Fibroblast of peridontal ligament (primary cell): ENCODE results near the gene SIRPA.

Source experiments
- DNase-seq: peaks from one replicate; pipeline ENCODE4 v3.0.0-alpha.2; 2010; ENCODE audit errors: extremely low read depth

SIRPA gene

GRCh38 chr20:1888796-1889463, 6.3 kb upstream of the SIRPA start:
- DNase-seq = peak; percentile 12

GRCh38 chr20:1890469-1891262, 4.5 kb upstream of the SIRPA start:
- DNase-seq = no peak

- DNase-seq = no peak
These were observed 3.7 kb upstream of the SIRPA start for GRCh38 chr20:1891263-1892118.

- DNase-seq = no peak
These were observed 3.2 kb upstream of the SIRPA start for GRCh38 chr20:1892119-1892385.

GRCh38 chr20:1893721-1894470, 1.3 kb upstream of the SIRPA start:
- DNase-seq = peak; percentile 56

- no peak for DNase-seq
These were observed 696 bp upstream of the SIRPA start for GRCh38 chr20:1894471-1894950.

- DNase-seq = no peak
These were observed 672 bp downstream of the SIRPA start for GRCh38 chr20:1895674-1896483.

- no peak for DNase-seq
These were observed 1.5 kb downstream of the SIRPA start for GRCh38 chr20:1896484-1897258.

GRCh38 chr20:1897541-1897940, 2.3 kb downstream of the SIRPA start:
- no peak for DNase-seq

- DNase-seq = no peak
These were observed 2.8 kb downstream of the SIRPA start for GRCh38 chr20:1897965-1898464.

- no peak for DNase-seq
These were observed 3.5 kb downstream of the SIRPA start for GRCh38 chr20:1898482-1899240.

- no peak for DNase-seq
These were observed 4.0 kb downstream of the SIRPA start for GRCh38 chr20:1899241-1899525.

- peak; percentile 67 for DNase-seq
These were observed 5.2 kb downstream of the SIRPA start for GRCh38 chr20:1900321-1900801.

- DNase-seq = no peak
These were observed 6.5 kb downstream of the SIRPA start for GRCh38 chr20:1901704-1902103.

GRCh38 chr20:1902188-1902587, 7.0 kb downstream of the SIRPA start:
- DNase-seq = no peak

- no peak for DNase-seq
These were observed 8.9 kb downstream of the SIRPA start for GRCh38 chr20:1904135-1904534.

- DNase-seq = no peak
These were observed 9.8 kb downstream of the SIRPA start for GRCh38 chr20:1905009-1905408.

GRCh38 chr20:1905693-1906092, 10.5 kb downstream of the SIRPA start:
- no peak for DNase-seq

GRCh38 chr20:1906361-1907051, 11.3 kb downstream of the SIRPA start:
- DNase-seq = no peak
